Glutamatergic neuron (in vitro differentiated cells): Measurements from ENCODE around the gene CFAP298. TPM values are rescaled to one million over a fixed set of nuclear protein-coding genes. Genes with fewer than 3 reads are reported as not detected.

Experiments used
- DNase-seq: peaks from one replicate; pipeline ENCODE4 v3.0.0; 2022
- H3K27ac Mint-ChIP-seq: one replicate; pipeline ENCODE4 v1.8.0; 2020; ENCODE audit warnings: mild to moderate bottlenecking, mixed read lengths, inconsistent platforms; ENCODE audit not compliant: unreplicated experiment
- H3K27me3 Mint-ChIP-seq: one replicate; pipeline ENCODE4 v1.8.0; 2020; ENCODE audit warnings: mild to moderate bottlenecking, moderate library complexity, mixed read lengths, inconsistent platforms; ENCODE audit not compliant: unreplicated experiment
- H3K36me3 Mint-ChIP-seq: one replicate; pipeline ENCODE4 v1.8.0; 2020; ENCODE audit warnings: mild to moderate bottlenecking, mixed read lengths, inconsistent platforms; ENCODE audit not compliant: unreplicated experiment
- H3K4me1 Mint-ChIP-seq: one replicate; pipeline ENCODE4 v1.8.0; 2020; ENCODE audit warnings: mild to moderate bottlenecking, low read depth, mixed read lengths, inconsistent platforms; ENCODE audit not compliant: unreplicated experiment
- H3K4me3 Mint-ChIP-seq: one replicate; pipeline ENCODE4 v1.8.0; 2020; ENCODE audit warnings: mild to moderate bottlenecking, mixed read lengths, inconsistent platforms; ENCODE audit not compliant: unreplicated experiment
- H3K9me3 Mint-ChIP-seq: one replicate; pipeline ENCODE4 v1.8.0; 2020; ENCODE audit warnings: mild to moderate bottlenecking, moderate library complexity, mixed read lengths, inconsistent platforms; ENCODE audit not compliant: unreplicated experiment
- CTCF ChIP-seq: fragments of 200-600 bp; sonication (generic); IDR thresholded peaks from one replicate; pipeline ENCODE4 v1.5.0; 2021; ENCODE audit not compliant: partially characterized antibody, unreplicated experiment
- total RNA-seq: library from RNA; stranded (reverse); fragmentation: NEBNext Ultra II Directional; extraction: Animal tissue kit (Norgen Biotek cat#: 25700); gene quantifications from one replicate; pipeline ENCODE4 v1.2.1, GENCODE V29; 2021; ENCODE audit not compliant: unreplicated experiment

Gene CFAP298
- total RNA-seq, 1 donor from 2014 or later, result 124 TPM

DNA sequence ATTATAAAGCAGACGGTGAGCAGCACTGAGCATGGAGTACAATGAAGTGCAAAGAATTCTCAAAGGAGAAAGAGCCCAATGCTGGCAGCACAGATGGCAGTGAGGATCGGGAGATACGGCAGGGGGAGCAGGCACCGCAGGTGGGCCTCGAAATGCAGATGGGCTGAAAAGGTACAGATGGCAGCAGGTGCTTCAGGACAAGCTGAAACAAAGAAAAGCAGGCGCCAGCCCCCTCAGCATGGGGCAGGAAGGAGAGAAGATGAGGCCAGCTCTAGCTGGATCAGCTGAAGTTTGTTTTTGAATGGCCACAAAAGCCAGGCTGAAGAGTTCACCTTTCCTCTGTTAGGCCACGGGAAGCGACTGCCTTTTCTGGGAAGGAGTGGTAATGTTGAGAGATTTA, 7.7 kb downstream of the CFAP298 start:
- H3K27ac Mint-ChIP-seq, result peak overlapping the region; percentile 96

DNA sequence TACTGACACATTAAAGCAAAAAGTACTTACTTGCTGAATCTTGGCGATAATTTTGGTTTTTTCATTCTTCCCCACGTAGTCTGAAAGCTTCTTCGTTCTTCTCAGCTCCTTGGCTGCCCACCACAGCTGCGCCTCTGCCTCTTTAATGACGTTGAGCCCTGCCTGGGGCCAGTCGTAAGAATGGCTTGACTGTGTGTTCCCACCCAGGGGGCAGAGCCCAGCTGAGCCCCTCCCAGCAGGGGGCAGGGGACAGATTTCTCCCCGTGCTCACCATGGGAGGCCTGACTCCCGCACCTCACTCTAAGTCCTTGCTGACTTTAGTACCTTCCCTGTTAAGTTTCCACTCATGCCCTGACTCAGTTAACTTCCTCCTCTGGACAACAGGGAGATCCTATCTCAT, 9.0 kb downstream of the CFAP298 start:
- DNase-seq, result peak; percentile 67
- Mint-ChIP-seq H3K4me3 (peak overlapping the region; percentile 90), H3K27ac (peak overlapping the region; percentile 96), H3K9me3 (peaks cover 13% of the 10 kb centered on the region), H3K4me1 (peaks cover 37% of the 10 kb centered on the region), H3K36me3 (peaks cover 5% of the 10 kb centered on the region), H3K27me3 (peaks cover 17% of the 10 kb centered on the region)
- no peak for TF ChIP-seq CTCF

More for the DNA sequence above, 7.7 kb downstream of the CFAP298 start:
- H3K9me3 Mint-ChIP-seq, result peaks cover 13% of the 10 kb centered on the region
- TF ChIP-seq CTCF, result no peak
- peaks cover 31% of the 10 kb centered on the region for H3K4me1 Mint-ChIP-seq
- peaks cover 17% of the 10 kb centered on the region for H3K27me3 Mint-ChIP-seq
- peak overlapping the region; percentile 90 for H3K4me3 Mint-ChIP-seq
- DNase-seq, result peak; percentile 80
- H3K36me3 Mint-ChIP-seq, result peaks cover 5% of the 10 kb centered on the region

DNA sequence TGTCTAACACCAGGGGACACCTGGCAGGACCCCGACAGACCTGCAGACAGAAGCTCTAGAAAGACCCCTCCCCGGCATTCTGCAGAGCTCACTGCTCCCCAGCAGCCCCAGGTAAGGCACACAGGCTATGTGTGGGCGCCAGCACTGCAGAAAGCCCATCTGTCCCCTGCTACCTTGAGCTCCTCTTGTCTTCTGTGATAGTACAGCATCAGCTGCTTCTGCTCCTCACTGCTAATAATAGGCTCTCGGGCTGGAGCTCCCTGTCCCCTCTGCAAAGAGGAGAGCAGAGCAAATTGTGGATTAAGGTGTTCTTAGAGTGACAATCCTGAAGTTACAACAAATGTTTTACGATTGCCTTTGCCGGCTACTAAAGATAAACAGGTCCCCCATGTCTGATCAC, 10.1 kb downstream of the CFAP298 start:
- Mint-ChIP-seq H3K9me3 (peaks cover 13% of the 10 kb centered on the region), H3K36me3 (peaks cover 5% of the 10 kb centered on the region), H3K27ac (peak overlapping the region; percentile 96), H3K4me1 (peaks cover 37% of the 10 kb centered on the region), H3K4me3 (peak overlapping the region; percentile 90), H3K27me3 (peaks cover 17% of the 10 kb centered on the region)
- TF ChIP-seq CTCF, result no peak
- no peak for DNase-seq

DNA sequence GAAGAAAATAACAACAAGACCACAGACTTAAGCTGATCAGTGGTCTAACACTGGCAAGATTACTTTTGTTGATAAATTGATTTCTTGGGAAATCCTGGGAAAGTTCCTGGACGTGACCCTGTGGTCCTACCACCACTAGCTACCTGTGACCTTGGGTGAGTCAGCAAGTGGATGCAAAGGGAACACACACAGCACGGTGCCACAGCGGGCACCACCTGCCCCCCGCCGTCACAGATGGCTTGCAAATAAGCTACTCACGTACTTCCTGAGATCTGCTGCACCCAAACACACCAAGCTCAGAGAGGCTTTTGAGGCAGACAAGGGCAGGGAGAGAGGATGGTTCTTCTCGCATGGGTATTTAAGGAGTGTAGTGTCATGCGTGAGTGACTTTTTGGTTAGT, 12.7 kb downstream of the CFAP298 start:
- Mint-ChIP-seq H3K9me3 (peaks cover 10% of the 10 kb centered on the region), H3K27me3 (peaks cover 14% of the 10 kb centered on the region), H3K4me3 (peak overlapping the region; percentile 85), H3K27ac (peak overlapping the region; percentile 1), H3K36me3 (peaks cover 5% of the 10 kb centered on the region), H3K4me1 (peaks cover 27% of the 10 kb centered on the region)
- no peak for DNase-seq
- TF ChIP-seq CTCF, result no peak

GRCh38 chr21:32599091-32599490, 13.1 kb downstream of the CFAP298 start:
- peaks cover 6% of the 10 kb centered on the region for H3K9me3 Mint-ChIP-seq
- H3K4me1 Mint-ChIP-seq, result peaks cover 25% of the 10 kb centered on the region
- peak overlapping the region; percentile 1 for H3K27ac Mint-ChIP-seq
- peak overlapping the region; percentile 85 for H3K4me3 Mint-ChIP-seq
- no peak for DNase-seq
- H3K27me3 Mint-ChIP-seq, result peaks cover 10% of the 10 kb centered on the region
- peaks cover under 1% of the 10 kb centered on the region for H3K36me3 Mint-ChIP-seq
- TF ChIP-seq CTCF, result no peak
